NOMO-1 treated with DMSO at 0.1 percent for 48 hours (cell line): Measurements from ENCODE around the gene PTBP3.
"Not testable (repeated sequence)": the region's sequence is repeated elsewhere in the genome, so short reads cannot be mapped to it uniquely, and the experiment has no call there.

Experiments used
- DNase-seq: peaks from one replicate; lab custom pipeline; 2025; ENCODE audit not compliant: unreplicated experiment; lab: John Stamatoyannopoulos, UW

Gene PTBP3

DNA sequence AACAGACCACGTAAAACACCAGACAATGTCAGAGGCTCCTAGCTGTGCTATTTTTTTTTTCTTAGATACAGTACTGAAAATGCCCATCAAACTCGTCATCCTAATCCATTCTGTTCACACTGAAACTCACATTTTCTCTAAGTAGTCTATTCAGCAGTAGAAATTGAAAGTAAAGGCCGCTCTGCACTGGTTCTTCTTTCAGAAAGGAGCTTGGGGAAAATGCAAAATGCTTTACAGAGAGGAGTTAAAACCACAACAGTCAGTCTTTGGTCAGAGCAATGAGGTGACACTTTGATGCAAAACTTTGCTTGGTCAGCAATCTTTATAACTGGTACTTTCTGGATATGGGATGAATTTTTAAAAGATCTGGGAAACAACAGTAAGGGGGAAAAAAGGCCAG, 114.5 kb downstream of the PTBP3 start:
- no peak for DNase-seq

DNA sequence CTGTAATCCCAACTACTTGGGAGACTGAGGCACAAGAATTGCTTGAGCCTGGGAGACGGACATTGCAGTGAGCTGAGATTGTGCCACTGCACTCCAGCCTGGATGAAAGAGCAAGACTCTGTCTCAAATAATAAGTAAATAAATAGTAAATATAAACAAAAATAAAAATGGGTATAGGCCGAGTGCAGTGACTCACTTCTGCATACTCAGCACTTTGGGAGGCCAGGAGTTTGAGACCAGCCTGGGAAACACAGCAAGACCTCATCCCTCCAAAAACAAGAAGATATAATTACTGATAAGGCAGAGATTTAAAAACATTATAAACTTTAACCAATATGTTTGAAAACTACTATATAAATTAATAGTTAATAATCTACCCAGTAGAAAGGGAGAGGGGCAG, 120.5 kb downstream of the PTBP3 start:
- no peak for DNase-seq

DNA sequence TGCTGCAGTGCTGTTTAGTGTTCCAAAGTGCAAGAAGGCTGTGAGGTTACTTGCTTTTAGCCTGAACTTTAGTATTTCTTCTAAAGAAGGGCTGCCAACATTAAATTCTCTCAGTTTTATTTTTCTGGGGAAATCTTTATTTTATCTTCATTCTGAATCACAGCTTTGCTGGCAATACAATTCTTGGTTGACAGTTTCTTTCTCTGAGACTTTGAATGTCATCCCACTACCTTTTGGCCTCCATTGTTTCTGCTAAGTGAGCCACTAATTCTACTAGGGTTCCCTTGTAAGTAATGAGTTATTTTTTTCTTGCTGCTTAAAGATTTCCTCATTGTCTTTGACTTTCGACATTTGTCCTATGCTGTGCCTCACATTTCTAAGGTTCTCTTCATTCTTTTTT, 126.0 kb downstream of the PTBP3 start:
- no peak for DNase-seq

DNA sequence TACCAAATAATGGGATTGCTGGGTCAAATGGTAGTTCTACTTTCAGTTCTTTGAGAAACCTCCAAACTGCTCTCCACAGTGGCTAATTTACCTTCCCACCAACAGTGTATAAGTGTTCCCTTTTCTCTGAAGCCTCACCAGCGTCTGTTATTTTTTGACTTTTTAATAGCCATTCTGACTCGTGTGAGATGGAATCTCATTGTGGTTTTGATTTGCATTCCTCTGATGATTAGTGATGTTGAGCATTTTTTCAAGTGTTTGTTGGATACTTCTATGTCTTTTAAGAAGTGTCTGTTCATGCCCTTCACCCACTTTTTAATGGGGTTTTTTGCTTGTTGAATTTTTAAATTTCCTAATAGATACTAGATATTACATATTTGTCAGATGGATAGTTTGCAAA, 129.9 kb downstream of the PTBP3 start:
- DNase-seq = no peak

DNA sequence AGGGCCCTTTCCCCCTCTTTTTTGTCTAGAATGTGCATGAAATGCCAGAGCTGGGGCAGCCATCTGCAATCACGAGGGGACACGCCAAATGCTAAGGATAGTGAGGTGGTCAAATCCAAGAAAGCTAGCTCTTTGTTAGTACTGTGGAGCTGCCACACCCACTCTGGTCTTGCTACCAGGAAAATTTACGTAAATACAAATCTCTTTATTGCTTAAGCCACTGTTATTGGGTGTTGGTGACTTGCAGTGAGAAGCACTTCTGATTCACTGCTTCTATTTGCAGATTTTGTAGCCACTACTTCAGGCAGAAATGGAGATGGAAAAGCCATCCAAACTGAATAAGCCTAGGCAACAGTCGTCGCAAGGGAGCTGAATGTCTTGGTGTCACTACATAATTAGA, 132.7 kb downstream of the PTBP3 start:
- DNase-seq = no peak

DNA sequence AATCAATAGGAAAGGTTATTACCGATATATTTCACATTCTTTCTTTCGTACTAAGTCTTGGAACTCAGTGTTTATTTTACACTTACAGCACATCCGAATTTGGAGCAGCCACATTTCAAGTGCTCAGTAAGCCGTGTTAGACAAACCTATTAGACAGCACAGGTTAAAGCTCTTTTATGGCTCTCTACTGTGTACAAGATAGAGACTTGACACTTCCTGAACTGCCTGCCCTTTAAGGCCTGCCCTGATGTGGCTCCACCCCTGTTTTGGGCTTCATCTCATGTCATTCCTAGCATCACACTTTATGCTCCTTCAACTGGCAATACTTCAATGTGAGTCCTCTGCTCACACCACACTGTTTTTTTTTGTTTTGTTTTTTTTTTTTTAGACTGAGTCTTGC, 134.8 kb downstream of the PTBP3 start:
- no peak for DNase-seq

DNA sequence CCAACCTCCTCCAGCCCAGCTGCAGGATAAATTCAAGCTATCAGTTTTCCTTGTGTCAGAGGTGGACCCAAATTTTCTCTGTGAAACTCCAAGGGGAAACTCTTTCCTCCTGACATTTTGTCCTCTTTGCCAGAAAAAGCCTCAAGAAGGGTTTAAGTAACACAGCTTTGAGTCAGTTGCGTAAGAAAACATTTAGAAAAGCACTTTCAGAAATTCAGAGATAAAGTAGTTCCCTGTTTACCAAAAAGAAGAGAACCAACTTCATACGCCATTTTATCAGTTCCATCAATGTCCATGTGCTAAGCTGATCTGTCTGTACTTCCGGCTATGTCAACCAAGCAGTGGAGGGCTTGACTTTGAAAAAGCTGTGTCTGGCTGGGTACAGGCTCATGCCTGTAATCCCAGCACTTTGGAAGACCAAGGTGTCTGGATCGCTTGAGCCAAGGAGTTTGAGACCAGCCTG, 138.4 kb downstream of the PTBP3 start:
- peak; percentile 38 for DNase-seq

DNA sequence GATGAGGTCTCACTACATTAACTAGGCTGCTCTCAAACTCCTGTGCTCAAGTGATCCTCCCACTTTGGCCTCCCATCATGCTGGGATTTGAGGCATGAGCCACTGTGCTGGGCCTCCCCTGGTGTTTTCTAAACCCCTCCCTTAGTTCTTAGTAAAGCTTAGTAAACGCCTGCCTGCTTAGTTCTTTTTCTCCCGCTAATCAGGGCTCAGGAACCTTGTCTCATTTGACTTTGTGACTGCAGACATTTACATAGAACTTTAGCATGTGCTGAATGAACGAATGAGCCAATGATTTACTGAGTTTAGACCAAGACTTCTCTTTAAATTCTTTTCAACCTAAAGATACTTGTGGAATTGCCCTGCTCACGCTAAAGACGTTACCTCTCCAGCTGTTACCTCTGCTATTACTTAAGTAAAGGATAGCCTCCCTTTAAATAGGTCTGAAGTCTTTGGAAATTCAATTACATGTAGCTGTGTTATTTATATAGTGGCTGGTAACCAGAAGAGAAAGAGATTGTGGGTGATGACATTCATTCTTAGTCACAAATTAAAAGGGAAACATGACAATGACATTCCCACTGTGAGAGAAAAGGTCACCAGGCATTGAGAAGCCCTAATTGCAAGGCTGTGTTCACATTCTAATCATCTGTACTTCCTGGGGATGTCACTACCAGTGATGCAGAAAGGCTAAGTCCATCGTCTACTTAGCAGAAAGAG, 139.7 kb downstream of the PTBP3 start:
- no peak for DNase-seq

DNA sequence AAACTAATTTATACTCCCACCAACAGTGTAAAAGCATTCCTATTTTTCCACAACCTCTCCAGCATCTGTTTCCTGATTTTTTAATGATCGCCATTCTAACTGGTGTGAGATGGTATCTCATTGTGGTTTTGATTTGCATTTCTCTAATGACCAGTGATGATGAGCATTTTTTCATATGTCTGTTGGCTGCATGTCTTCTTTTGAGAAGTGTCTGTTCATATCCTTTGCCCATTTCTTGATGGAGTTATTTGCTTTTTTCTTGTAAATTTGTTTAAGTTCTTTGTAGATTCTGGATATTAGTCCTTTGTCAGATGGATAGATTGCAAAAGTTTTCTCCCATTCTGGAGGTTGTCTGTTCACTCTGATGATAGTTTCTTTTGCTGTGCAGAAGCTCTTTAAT, 143.1 kb downstream of the PTBP3 start:
- DNase-seq = not testable (repeated sequence)

DNA sequence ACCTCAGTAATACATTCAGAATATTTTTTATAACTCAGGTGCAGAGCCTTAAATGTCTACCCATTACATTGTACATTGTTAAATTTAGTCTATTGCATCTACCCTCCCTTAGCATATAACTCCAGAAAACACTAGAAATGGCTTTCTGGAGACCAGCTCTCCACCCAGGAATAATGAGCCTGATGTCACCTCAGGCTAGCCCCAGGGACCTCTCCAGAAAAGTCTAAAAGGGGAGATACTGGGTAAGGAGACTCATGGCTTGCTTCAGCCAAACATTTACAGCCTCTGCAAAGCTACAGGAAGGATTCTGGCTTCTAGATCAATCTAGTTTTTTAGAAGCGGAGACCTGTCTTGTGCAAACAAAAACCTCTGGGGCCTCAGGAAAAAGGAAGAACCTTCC, 144.5 kb downstream of the PTBP3 start:
- no peak for DNase-seq

DNA sequence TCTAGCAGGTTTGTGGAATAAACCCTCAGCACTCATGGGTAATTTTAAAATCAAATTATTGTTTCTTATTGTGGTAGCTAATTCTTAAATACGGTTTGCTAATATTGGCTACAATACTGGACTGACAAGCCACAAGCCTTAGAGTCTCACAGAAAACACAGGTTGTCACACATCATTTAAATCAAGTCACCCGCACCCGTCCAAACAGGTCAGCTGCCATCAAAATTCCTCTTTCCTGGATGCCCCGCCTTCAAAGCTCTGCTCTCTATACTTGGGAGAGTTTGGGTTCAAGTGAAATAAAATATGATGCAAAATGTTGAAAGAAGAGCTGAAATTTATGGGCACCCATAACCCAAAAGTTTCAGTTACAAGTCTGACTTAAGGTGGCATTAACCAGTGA, 146.0 kb downstream of the PTBP3 start:
- no peak for DNase-seq

DNA sequence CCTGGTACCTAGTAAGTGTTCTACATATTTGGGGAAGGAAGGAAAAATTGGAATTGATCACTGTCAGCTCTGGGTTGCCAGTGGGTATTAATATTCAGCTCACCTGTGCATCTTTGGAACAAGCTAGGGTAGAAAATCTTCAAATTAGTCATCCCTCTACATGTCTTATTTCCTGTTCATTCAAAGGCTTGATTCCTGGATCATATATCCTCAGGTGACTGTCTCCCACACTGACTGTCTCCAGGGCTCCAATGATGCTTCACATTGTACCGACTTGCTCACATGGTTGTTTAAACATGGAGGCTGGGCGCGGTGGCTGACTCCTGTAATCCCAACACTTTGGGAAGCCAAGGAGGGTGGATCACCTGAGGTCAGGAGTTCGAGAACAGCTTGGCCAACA, 146.7 kb downstream of the PTBP3 start:
- no peak for DNase-seq

DNA sequence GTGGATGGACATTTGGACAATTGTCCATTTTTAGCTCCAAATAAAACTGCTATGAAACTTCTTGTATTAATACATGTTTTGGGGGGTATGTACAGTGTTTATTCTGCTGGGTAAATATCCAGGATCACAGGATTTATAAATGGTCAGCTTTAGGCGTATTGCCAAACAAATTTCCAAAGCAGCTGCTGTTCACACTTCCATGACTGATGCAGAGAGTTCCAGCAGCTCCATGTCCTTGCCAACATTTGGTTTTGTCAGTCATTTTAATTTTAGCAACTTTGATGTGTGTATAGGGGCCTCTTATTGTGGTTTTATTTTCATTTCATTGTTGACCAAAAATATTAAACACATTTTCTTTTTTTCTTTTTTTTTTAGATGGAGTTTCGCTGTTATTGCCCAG, 148.5 kb downstream of the PTBP3 start:
- no peak for DNase-seq

DNA sequence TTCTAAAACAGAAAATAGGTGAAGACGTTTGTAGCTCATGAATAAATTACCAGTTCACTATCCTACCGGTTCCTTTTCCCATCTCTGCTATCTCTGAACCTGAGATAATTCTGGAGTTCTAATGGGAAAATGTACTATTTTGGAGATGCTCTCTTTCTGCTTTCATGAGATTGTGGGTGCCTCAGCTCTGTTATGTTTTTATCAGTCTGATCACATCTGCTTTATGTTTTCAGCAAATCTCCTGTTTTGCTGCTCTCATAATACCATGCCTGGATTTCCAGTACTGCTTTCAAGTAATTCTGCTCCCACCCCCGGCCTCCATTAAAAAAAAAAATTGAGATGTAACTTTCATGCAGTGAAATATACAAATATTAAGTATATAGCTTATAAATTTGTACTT, 149.2 kb downstream of the PTBP3 start:
- no peak for DNase-seq

DNA sequence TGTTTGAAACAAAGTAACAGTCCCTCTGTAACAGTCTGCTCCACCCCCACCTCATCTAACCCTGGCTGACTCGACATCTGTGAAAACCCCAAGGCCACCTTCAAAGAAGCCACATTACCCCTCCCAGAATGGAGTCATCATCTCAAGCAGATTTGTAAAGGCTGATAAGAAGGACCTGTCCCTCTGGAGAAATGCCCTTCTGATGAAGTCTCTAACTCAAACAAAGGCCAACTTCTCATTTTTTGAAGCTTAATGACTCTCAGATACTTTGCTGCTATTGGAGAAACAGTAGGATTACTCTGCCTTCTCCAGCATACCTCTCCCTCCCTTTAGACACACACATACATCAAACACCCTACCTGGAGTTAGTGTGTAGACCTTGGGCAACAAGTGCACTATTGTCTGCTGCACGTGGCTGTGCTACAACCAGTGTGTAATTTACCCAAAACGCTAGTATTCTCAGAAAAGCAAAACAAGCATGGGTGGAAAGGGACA, 153.0 kb downstream of the PTBP3 start:
- peak; percentile 25 for DNase-seq

DNA sequence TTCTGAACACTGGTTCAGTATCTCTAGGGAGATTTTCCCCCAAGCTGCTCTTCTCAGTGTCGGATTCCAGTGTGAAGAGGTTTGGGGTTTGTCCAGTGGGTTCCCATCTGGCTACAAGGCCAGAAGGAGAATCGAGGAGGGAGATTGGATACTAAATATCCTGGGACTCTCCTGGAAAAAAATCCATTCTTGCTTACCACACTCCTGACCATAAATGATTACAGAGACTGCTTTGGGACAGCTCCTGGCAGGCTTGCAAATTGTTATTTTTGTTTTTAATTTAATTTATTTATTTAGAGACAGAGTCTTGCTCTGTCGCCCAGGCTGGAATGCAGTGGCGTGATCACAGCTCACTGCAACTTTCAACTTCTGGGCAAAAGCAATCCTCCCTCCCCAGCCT, 153.6 kb downstream of the PTBP3 start:
- DNase-seq = no peak

DNA sequence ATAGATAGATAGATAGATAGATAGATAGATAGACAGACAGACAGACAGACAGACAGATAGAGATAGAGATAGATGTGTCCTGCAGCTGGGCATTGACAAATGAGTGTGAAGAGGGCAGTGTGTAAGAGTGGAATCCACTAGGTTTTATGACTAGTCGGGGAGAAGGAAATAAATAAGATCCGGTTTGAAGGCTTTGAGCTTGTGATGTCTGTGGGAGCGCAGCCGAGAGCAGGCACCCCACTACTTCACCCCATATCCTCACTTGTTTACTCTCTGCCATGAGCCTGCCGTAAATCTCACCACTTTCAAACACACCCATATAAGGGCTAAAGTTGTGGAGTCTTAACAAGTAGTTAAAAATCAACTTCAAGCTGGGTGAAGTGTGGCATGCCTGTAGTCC, 156.9 kb downstream of the PTBP3 start:
- DNase-seq = no peak

DNA sequence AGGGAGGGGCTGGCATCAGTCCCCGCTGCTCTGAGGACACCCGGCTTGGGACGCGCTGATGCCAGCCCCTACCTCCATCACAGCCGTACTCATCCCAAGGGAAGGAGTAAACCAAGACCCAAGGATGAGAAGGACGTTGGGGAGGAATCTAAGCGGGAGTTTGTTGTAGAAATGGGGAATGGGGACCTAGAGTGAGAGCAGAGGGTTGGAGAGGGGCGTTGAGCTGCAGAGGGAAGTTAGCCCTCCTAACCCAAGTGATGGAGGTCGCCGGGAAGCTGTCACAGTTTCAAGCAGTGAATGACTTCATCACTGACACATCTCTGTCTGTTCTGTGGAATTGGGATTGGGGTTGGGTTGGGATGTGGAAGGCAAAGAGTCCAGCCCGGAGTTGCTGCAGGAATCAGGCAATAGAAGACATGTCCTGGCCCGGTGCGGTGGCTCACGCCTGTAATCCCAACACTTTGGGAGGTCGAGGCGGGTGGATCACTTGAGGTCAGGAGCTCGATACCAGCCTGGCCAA, 157.6 kb downstream of the PTBP3 start:
- DNase-seq = no peak

DNA sequence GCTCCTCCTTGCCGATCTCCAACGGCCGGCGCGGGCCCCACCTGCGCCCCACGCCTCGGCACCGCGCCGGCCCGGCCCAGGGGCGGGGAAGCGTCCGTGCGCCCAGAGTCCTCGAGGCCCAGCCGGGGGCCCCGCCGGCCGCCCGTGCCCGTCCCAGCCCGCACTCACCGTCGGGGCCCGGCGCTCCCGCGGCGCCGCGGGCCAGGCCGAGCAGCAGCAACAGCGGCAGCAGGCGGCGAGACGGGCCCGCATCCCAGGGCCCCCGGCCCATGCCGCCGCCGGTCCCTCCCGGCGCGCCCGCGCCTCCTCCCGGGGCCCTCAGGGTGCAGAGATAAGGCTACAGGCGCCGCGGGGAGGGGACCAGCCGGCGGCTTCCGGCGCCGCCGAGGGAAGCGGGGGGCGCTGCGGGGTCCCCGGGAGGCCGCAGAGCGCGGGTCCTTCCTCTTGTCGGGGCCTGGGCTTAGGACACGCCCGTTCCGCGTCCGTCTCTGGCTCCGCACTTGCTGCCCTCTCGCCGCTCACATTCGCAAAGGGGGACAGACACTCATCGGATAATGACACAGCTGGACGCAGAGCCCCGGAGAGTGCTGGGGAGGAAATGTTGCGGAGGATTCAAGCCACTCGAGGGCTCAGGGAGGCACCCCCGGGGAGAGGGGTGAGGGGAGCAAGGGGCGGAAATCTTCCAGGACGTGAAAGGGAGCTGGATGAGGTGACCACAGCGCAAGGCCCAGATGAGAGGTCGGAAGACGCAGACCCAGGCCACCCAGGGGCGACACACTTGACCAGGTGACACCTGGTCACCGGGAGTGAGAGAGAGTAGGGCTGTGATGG, 158.2 kb downstream of the PTBP3 start, which contains the start of gene SUSD1:
TSS of gene SUSD1 (minus strand) at position 333 of the 831 bp plus-strand sequence. CDS start at position 271, 62 bp downstream.
- peak; percentile 20 for DNase-seq

DNA sequence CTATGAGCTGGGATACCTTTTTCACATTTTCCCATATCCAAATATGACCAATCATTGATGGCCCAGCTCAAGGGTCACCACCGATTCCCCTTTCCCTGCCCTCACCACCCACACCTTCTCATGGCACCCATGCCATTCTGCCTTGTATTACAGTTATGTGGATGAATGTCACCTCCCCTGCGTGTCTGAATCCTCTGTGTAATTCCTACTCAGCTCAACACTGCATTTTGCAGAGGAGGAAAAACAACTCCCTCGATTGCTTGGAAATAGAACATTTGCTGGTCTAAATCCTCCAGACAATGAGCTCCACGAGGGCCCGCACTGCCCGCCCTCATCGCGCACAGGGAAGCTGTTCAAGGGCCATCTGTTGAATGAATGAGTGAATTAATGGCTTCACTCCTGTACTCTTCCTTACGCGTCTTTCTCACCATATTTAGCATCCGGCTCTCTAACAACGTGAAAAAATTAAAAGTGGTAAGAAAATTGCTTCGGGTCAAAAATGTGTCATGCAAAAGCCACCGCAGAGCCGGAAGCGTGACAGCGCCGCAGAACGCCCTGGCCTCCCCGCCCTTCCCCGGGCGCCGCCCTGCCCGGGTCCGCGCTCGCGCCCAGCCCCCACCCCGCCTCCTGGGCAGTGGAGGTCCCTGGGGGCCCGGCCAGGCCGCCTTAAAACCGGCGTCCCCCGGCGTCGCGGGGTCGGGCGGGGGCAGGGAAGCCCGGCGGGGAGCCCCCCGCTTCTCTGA, 159.0 kb downstream of the PTBP3 start:
- DNase-seq = peak; percentile 88
